Mucosa of stomach (tissue), 1 donor: ENCODE measurements around the gene MYLK4.

Source experiments
- H3K27me3 ChIP-seq: one replicate; pipeline ENCODE4 v1.7.0; 2013; ENCODE audit warnings: mild to moderate bottlenecking, low read length; ENCODE audit not compliant: control insufficient read depth, insufficient read depth
- H3K36me3 ChIP-seq: one replicate; pipeline ENCODE4 v1.7.0; 2013; ENCODE audit warnings: low read length; ENCODE audit not compliant: control insufficient read depth, insufficient read depth
- H3K4me1 ChIP-seq: one replicate; pipeline ENCODE4 v1.7.0; 2013; ENCODE audit warnings: mild to moderate bottlenecking, low read length; ENCODE audit not compliant: control insufficient read depth, insufficient read depth
- H3K4me3 ChIP-seq: one replicate; pipeline ENCODE4 v1.7.0; 2013; ENCODE audit warnings: low read length
- H3K9ac ChIP-seq: one replicate; pipeline ENCODE4 v1.7.0; 2013; ENCODE audit warnings: mild to moderate bottlenecking, low read length, moderate library complexity
- H3K9me3 ChIP-seq: one replicate; pipeline ENCODE4 v1.7.0; 2013; ENCODE audit warnings: mild to moderate bottlenecking, low read length, moderate library complexity; ENCODE audit not compliant: control insufficient read depth
- donor health status: Pancreatic carcinoma.

Gene MYLK4

DNA sequence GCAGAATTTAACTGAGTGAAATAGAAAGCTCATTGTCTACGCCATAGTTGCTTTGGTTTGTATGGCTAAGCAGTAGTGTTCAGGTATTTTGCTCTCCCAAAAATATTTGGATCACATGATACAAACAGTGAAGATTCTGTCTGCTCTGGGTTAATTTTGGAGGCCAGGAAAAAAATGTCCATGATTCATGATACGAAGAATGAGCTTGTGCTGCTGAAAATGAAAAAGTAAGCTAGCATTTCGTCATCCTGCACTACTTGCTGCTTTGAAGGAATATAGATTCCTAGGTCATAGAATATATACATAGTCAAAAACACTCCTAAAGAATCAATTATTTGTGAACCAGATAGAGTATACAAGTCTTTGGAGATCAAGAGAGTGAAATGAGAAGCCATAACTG is 22.7 kb upstream of the MYLK4 start:
- Histone ChIP-seq H3K9ac (no peak overlapping the region), H3K36me3 (peaks cover 3% of the 10 kb centered on the region), H3K9me3 (no peaks in the 10 kb centered on the region), H3K27me3 (no peaks in the 10 kb centered on the region), H3K4me1 (peaks cover 12% of the 10 kb centered on the region), H3K4me3 (no peak overlapping the region)

DNA sequence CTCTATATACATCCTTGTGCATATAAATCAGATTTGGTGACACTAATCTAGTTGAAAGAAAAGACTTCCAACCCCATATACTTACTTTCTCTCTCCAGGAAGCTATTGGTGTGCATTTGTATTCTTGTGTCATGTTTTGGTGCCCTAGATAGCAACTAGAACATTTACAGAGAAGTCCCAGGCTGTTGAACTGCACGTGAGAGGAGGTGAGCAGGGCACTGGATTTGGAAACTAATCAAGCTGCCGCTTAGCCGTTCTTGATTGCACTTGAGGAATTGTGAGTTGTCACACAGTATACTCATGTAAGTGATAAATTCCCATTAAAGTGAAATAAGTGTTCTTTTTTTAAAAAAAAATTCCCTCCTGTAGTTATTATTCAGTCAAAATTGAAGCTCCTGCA is 22.1 kb upstream of the MYLK4 start:
- no peaks in the 10 kb centered on the region for H3K27me3 ChIP-seq
- H3K9me3 ChIP-seq: no peaks in the 10 kb centered on the region
- no peak overlapping the region for H3K4me3 ChIP-seq
- H3K9ac ChIP-seq: no peak overlapping the region
- H3K4me1 ChIP-seq: peaks cover 12% of the 10 kb centered on the region
- H3K36me3 ChIP-seq: peaks cover 3% of the 10 kb centered on the region

DNA sequence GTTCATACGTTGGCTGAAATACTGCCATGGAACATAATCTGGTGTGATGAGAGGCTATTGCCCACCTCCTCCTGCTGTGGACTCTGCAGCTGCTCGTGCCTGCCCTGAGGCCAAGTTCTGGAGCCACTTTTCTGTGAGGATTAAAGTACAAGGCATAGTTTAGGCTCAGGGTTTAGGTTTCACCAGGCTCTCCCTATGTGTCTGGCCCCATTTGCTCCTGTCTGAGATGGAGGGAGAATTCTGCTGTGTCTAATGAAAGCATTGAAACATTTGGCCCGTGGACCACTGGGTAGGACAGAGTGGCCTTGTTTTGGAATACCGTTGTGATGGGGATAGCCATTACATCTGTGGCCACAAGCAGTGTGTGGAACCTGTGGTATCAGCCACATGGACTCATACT is 20.4 kb upstream of the MYLK4 start:
- H3K9ac ChIP-seq: no peak overlapping the region
- H3K9me3 ChIP-seq: no peaks in the 10 kb centered on the region
- peaks cover 3% of the 10 kb centered on the region for H3K36me3 ChIP-seq
- no peaks in the 10 kb centered on the region for H3K27me3 ChIP-seq
- no peak overlapping the region for H3K4me3 ChIP-seq
- H3K4me1 ChIP-seq: peaks cover 20% of the 10 kb centered on the region

DNA sequence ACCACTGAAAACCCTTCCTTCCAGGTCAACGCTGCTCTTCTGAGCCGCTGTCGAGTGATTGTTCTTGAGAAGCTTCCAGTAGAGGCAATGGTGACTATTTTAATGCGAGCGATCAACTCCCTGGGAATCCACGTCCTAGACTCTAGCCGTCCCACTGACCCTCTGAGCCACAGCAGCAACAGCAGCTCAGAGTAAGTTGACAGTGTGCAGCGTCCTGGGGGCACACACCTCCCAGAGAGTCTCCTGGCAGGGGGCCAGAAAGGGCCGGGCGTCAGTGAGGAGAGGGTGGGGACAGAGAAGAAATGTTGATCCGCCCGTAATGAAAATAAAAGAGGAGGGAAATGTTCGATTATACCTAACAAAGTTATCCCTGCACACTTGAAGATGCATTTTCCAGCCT is 19.4 kb upstream of the MYLK4 start:
- H3K27me3 ChIP-seq: no peaks in the 10 kb centered on the region
- H3K4me1 ChIP-seq: peaks cover 20% of the 10 kb centered on the region
- no peak overlapping the region for H3K9ac ChIP-seq
- H3K9me3 ChIP-seq: no peaks in the 10 kb centered on the region
- H3K4me3 ChIP-seq: no peak overlapping the region
- H3K36me3 ChIP-seq: peaks cover 3% of the 10 kb centered on the region

DNA sequence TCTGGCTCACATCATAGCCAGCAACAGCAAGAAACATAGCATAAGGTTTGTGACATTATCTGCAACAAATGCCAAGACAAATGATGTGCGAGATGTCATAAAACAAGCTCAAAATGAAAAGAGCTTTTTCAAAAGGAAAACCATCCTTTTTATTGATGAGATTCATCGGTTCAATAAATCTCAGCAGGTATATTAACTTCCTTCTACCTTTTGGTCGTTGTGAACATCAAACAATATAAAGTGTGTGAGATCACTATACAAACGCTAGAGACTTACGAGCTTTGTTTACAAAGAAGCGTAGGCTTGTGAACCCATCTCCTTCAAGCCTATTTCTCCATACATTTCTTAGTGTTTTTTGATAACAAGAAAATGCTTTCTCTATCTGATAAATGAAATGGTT is 18.0 kb upstream of the MYLK4 start:
- Histone ChIP-seq H3K4me1 (peaks cover 20% of the 10 kb centered on the region), H3K36me3 (peaks cover 3% of the 10 kb centered on the region), H3K9ac (no peak overlapping the region), H3K4me3 (no peak overlapping the region), H3K9me3 (no peaks in the 10 kb centered on the region), H3K27me3 (no peaks in the 10 kb centered on the region)

DNA sequence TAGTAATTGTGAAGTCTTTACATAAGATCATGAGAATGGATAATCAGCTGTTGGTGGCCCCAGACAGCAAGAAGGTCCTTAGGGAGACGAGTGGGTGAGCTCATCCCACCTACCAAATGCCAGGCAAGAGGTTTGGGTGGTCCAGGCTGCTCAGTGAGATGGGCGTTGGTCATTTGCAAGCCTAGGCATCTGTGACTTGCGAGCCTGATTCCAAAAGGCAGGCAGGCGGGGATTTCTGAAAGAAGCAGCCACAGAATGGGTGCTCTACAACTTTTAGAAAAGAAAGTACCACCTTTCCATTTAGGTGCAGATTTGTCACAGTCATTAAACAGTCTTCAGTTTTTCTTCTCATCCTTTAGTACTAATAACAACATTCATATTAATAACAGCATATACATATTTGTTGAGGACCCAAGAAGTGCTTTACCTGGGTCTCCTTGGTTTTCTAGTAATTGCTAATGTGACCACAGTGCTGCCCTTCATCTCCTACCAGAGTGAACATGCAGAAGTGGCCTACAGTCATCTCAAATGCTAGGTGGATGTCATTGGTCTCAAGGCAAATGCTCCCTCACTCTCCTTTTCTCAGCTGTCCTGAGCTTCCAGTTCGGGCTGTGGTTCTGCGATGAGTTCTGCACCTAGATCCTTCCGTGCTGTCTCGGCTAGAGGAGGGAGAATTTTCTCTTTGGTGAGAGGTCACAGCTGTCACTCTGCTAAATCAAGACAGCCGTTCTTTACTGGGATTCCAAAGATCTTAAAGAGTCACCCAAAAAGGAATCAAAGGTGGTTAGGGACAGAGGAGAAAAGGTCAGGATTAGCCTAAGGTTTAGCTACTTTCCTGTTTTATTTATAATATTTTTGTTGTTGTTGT is 17.2 kb upstream of the MYLK4 start:
- Histone ChIP-seq H3K27me3 (no peaks in the 10 kb centered on the region), H3K4me1 (peaks cover 20% of the 10 kb centered on the region), H3K9ac (no peak overlapping the region), H3K4me3 (no peak overlapping the region), H3K9me3 (no peaks in the 10 kb centered on the region), H3K36me3 (peaks cover 3% of the 10 kb centered on the region)

DNA sequence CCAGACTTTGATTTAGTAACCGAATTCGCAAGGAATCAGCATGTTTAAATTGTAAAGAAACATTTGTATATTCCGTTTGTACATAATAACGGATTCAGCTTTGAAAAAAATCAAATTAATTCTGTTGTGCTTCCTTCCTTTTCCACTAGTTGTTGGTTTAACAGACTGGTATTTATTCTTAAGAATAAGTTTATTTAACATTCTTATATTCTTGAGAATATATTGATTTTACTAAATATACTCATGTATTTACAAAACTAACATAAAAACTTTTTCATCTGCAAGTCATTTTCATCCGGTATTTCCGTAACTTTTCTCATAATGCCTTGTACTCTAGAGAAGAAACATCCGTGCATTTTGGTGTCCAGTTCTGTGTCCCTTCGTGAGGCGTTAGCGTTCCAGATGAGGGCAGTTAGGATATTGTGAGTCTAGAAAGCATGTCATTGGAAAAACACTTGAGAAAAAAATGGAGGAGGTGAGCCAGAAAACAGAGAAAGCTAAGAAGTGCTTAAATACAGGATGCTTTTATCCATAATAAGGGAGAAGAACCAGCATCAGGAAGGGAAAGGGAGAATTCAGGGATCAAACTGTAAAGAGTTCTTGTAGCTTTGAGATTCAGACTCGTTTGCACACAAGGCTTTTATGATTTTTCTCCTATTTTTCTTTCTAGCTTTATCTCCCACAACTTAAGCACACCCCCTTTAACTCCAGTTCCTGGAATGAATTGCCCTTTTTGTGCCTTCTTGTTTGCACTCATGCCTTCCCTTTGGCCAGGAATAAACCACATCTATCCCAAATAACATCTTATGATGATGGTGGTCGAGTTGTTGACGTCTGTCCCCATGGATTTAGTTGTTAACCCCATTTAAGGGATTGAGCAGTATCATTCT is 16.3 kb upstream of the MYLK4 start:
- H3K9me3 ChIP-seq: no peaks in the 10 kb centered on the region
- peaks cover 3% of the 10 kb centered on the region for H3K36me3 ChIP-seq
- H3K9ac ChIP-seq: peak overlapping the region; percentile 85
- H3K4me1 ChIP-seq: peaks cover 20% of the 10 kb centered on the region
- H3K27me3 ChIP-seq: no peaks in the 10 kb centered on the region
- peak overlapping the region; percentile 93 for H3K4me3 ChIP-seq

DNA sequence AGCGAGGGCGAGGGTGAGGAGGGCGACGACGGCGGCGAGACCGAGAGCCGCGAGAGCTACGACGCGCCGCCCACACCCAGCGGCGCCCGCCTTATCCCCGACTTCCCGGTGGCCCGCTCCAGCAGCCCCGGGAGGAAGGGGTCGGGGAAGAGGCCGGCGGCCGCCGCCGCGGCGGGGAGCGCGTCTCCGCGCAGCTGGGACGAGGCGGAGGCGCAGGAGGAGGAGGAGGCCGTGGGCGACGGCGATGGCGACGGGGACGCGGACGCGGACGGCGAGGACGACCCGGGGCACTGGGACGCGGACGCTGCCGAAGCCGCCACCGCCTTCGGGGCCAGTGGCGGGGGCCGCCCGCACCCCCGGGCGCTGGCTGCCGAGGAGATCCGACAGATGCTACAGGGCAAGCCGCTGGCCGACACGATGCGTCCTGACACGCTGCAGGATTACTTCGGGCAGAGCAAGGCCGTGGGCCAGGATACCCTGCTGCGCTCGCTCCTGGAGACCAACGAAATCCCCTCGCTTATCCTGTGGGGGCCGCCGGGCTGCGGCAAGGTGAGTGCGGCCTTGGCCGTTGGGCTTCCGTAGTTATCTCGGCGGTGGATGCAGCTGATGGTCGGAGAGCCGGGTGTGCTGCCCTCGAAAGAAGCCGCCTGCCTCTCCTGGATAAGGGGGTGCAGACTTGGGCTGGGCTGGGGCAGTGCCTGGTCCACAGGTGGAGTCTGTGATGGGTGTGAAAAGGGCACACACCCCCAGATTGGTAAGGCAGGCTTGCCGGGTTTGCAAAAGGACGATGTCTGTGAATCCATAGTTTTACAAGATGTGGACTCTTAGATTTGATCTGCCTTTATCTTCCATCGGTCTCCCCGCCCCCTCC is 15.4 kb upstream of the MYLK4 start:
- Histone ChIP-seq H3K4me1 (peaks cover 20% of the 10 kb centered on the region), H3K9ac (peak overlapping the region; percentile 85), H3K9me3 (no peaks in the 10 kb centered on the region), H3K36me3 (peaks cover 3% of the 10 kb centered on the region), H3K27me3 (no peaks in the 10 kb centered on the region), H3K4me3 (peak overlapping the region; percentile 93)

DNA sequence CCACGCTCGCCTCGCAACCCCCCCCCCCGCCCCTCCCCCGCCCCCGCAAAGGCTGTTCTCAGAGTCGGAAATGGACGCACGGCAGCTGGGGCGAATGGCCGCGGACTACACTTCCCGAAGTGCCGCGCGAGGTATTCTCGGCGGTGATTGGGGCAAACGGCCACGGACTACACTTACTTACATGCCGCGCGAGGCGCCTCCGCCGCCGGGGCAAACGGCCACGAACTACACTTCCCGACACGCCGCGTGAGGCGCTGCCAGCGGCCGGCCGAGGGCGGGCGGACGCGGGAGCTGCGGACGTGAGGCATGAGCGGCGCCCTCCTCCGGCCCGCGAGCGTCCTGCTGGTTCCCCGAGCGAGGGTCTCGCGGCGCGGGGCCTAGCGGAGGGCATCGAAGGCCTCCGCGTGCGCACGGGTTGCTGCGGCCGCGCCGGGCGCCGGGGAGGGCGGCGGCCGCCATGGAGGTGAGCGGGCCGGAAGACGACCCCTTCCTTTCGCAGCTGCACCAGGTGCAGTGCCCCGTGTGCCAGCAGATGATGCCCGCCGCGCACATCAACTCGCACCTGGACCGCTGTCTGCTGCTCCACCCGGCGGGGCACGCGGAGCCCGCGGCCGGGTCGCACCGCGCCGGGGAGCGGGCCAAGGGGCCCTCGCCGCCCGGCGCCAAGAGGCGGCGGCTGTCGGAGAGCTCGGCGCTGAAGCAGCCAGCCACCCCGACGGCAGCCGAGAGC is 14.6 kb upstream of the MYLK4 start, which contains the start of gene WRNIP1:
TSS of gene WRNIP1 (plus strand) at position 228 of the 730 bp plus-strand sequence. CDS start at position 458, 230 bp downstream.
- peaks cover 15% of the 10 kb centered on the region for H3K4me1 ChIP-seq

DNA sequence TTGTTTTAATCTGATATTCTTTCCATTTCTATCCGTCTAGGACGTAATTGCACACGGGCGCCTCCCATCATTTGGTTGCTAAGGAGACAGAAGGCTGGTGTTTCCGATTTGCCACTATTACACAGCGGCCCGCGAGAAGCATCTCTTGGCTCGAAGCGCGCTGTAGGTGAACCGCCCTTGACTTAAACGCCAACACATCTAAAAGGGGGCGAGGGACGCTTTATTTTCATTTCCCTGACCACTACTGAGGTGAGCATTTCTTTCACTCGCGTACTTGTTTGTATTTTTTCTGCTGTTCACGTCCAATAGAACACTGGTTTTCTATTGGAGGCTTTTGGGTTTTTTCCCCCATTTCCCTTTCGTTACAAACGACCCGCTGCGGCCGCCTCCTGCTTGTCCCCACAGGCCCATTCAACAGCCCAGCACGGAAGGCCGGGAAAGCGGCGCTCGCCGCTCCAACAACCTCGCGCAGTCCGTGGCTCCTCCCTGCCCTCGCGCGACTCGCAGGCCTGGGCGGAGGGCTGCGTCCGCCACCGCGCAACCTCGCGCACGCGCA is 14.0 kb upstream of the MYLK4 start:
- no peaks in the 10 kb centered on the region for H3K36me3 ChIP-seq
- no peaks in the 10 kb centered on the region for H3K27me3 ChIP-seq
- no peaks in the 10 kb centered on the region for H3K9me3 ChIP-seq
- H3K4me1 ChIP-seq: peaks cover 9% of the 10 kb centered on the region
- peak overlapping the region; percentile 76 for H3K9ac ChIP-seq
- H3K4me3 ChIP-seq: peak overlapping the region; percentile 67

More for the DNA sequence above, 14.6 kb upstream of the MYLK4 start, which contains the start of gene WRNIP1:
- peak within 1 kb of the TSS; percentile 93 for H3K4me3 ChIP-seq
- no peaks in the 10 kb centered on the region for H3K36me3 ChIP-seq
- peak within 1 kb of the TSS; percentile 85 for H3K9ac ChIP-seq
- H3K9me3 ChIP-seq: no peaks in the 10 kb centered on the region
- no peaks in the 10 kb centered on the region for H3K27me3 ChIP-seq
